ENCODE data around the gene MPV17L2.

The MPV17L2 gene

DNA sequence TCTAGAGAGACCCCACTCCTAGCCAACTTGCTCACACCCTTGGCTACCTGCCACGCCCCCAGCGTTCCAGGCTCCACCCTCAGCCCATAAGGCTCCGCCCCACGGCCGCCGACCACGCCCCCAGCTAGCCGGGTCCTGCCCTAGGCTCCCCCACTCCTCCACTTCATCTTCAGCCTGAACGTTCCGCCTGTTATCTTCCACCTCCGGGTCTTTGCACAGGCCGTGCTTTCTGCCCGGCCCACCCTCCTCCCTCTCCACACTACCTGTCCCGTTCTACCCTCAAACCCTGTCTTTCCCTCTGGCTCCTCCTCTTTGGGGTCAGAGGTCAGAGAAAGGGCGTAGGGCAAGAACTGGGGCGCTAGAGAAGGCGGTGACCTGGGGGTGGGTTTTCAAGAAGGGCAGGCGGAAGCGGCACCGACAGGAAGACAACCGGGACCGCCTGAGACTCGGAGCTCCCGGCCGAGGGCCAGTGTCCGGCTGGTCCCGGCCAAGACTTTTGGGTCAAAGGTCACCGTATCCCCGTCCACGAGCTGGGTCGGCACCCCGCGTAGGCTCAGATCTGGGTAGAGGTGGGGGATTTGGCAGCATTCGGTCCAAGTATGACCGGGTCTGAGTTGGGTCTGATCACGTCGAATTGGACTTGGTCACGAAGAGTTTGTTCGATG, 31.0 kb downstream of the MPV17L2 start:
- Mint-ChIP-seq H3K27me3 (peaks cover 36% of the 10 kb centered on the region), H3K4me1 (peaks cover 25% of the 10 kb centered on the region), H3K27ac (peak overlapping the region; percentile 11)

DNA sequence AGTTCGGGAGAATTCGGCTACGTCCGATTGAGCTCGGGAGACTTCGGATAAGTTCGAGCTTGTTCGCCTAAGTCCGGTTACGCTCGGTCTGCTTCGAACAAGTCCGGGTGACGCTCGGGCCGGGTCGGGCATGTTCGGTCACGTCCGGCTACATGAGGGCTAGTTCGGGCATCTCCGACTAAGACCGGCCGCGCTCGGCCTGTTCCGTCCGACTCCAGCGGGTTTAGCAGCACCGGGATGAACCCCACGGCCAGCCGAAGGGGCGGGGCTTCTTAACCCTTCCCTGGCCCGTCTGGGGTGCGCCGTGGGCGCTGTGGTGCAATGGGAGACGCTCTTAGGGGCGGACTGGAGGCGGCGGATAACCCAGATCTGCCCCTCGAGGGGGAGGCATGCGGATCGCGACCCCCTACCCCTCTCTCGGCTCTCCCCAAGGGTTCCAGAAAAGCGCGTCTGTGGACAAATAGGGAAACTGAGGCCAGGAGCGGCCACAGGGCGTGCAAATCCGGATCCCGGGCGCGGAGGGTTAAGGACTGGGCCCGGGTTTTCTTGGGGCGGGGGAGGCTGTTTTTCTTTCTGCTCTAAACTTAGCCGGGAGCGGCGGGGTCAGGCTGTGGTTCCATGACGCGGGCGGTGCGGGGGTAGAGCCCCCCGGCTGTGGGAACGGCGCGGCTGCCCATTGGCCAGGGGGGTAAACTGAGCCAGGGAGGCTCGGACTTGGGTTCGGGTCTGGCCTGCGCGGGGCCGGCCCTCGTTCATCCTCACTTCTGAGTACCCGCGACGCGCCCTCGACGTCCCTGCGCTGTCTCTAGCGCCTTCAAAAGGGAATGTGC, 31.7 kb downstream of the MPV17L2 start:
- peak; percentile 97 for ATAC-seq (ENCODE audit: low read depth)
- H3K27me3 Mint-ChIP-seq: peaks cover 36% of the 10 kb centered on the region

More for the DNA sequence above, 31.0 kb downstream of the MPV17L2 start:
- Mint-ChIP-seq H3K36me3 (no peaks in the 10 kb centered on the region), H3K9me3 (no peaks in the 10 kb centered on the region), H3K4me3 (peak overlapping the region; percentile 87)
- no peak for ATAC-seq (ENCODE audit: low read depth)
- DNase-seq (ENCODE audit: low spot score in 2 of 2): peak in 1 of 2 donors; percentile 41

DNA sequence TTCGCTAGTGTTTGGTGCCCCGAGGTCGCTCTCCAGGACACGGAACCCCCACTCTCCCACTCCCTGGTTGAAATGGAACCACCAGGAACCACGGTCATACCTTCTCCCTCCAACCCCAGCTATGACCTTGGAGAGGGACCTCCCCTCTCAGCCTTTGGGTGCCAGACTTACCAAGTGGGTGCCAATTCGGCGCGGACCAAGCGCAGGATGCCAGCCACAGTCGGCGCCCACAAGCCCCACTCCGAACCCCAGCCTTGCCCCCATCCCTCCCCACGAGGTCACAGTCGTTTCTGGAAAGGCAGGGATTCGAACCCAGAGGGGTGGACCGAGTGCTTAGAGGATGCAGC, 32.3 kb downstream of the MPV17L2 start:
- ATAC-seq (ENCODE audit: low read depth): no peak
- H3K27me3 Mint-ChIP-seq: peaks cover 37% of the 10 kb centered on the region
- H3K9me3 Mint-ChIP-seq: no peaks in the 10 kb centered on the region
- H3K27ac Mint-ChIP-seq: no peak overlapping the region
- H3K4me3 Mint-ChIP-seq: no peak overlapping the region
- DNase-seq (ENCODE audit: low spot score in 2 of 2): no peak
- H3K36me3 Mint-ChIP-seq: no peaks in the 10 kb centered on the region
- peaks cover 22% of the 10 kb centered on the region for H3K4me1 Mint-ChIP-seq

More for the DNA sequence above, 31.7 kb downstream of the MPV17L2 start:
- Mint-ChIP-seq H3K4me3 (peak overlapping the region; percentile 87), H3K36me3 (no peaks in the 10 kb centered on the region), H3K27ac (peak overlapping the region; percentile 11), H3K9me3 (no peaks in the 10 kb centered on the region), H3K4me1 (peaks cover 24% of the 10 kb centered on the region)
- DNase-seq (ENCODE audit: low spot score in 2 of 2): peak; percentile 91 to 93

DNA sequence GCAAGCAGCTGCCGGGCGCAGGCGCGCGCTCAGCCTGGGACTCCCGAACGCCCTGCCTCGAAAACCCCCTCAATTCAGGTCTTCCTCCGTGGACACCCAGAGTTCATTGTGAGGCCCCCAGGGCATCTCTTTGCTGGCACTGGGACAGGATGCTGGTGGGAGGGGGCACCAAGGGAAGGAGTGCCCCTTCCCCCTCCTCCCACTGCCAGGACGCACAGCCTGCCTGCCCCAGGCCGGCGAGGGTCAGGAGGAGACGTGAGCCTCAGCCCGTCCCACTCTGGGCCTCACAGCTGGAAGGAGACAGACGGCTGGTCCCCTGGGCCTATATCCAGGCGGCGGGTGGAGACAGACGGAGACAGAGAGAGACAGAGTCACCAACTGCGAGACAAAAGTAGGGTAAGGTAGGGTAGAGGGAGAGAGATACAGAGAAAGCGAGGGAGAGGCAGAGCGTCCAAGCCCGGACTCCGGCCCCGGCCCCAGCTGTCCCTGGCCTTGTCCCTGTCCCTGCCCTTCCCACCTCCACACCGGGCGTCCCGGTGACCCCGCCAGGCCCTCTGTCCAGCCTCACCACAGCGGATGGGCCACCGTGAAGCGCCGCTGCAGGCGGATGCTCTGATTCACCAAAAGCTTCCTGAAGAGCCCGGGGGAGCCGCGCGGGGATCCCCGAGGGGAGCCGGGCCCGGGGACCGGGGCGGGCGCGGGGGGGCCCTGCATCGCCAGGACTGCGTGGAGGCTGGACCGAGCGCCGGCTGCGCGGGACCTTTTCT, 32.9 kb downstream of the MPV17L2 start, which contains the start of gene PDE4C:
Gene PDE4C (minus strand): TSS at position 737 of the 767 bp plus-strand sequence. CDS start 23 bp downstream, at position 714.
- peaks cover 24% of the 10 kb centered on the region for H3K4me1 Mint-ChIP-seq
- H3K27ac Mint-ChIP-seq: no peak within 1 kb of the TSS
- DNase-seq (ENCODE audit: low spot score in 2 of 2): peak in 1 of 2 donors; percentile 40
- ATAC-seq (ENCODE audit: low read depth): no peak
- peaks cover 38% of the 10 kb centered on the region for H3K27me3 Mint-ChIP-seq
- H3K9me3 Mint-ChIP-seq: no peaks in the 10 kb centered on the region
- H3K36me3 Mint-ChIP-seq: no peaks in the 10 kb centered on the region
- H3K4me3 Mint-ChIP-seq: peak within 1 kb of the TSS; percentile 32

DNA sequence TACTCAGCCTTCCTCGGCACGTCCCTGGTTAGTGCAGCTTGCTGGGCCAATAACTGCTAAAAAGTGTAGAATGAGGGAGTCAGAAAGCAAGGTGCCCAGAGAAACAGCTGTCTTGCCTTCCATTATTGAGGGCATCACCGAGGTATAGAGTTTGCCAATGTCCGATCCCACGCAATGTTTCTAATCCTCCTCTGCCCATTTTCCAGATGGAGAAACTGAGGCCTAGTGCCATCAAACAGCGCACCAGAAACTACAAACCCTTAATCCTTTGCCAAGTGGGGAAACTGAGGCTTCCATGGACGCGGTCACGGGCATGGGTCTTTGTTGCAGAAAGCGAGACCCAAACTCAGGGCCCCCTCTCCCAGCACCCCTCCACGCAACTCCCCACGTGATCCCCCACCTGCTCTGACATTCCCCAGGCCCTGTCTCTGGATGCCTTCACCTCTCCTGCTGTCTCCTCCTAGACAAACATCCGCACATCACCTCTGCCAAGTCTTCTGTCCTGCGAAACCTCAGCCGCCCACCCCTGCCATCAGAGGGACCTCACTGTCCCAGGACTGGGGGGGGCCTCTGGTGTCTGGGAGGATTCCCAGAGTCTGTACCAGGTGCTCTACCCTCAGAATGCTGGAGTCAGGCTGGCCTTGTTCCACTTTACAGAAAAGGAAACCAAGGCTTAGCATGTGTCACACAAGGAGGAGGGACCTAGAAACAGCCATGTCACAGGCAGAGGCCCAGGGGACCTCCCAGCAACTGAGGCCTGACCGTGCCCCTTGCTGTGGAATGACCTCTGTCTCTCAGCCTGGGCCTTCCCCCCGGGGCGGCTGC, 34.1 kb downstream of the MPV17L2 start:
- H3K4me3 Mint-ChIP-seq: peak overlapping the region; percentile 32

DNA sequence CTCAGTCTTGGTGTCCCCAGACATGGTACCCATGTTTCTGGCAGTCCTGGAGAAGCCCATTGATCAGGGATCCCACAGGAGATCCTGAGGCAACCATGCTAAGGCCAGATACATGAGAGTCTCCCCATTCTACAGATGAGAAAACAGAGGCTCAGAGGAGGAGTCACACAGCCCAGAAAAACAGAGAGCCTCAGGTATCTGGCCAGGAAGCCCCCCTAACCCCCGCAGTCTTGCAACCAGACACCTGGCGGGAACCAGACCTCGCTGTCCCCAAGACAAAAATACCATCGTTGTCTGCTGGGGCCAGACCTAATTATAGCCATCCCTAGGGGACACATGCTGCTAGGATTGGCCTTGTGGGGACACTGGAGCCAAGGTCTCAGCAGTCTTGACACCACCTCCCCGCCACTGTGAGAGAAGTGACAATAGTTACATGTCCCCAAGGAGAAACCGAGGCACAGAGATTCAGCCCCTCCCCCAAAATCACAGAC, 34.8 kb downstream of the MPV17L2 start:
- DNase-seq (ENCODE audit: low spot score in 2 of 2) (no peak), ATAC-seq (ENCODE audit: low read depth) (no peak)
- Mint-ChIP-seq H3K27ac (no peak overlapping the region), H3K4me3 (no peak overlapping the region), H3K36me3 (no peaks in the 10 kb centered on the region), H3K27me3 (peaks cover 40% of the 10 kb centered on the region), H3K9me3 (no peaks in the 10 kb centered on the region), H3K4me1 (peaks cover 34% of the 10 kb centered on the region)

More for the DNA sequence above, 34.1 kb downstream of the MPV17L2 start:
- H3K36me3 Mint-ChIP-seq: no peaks in the 10 kb centered on the region
- no peak overlapping the region for H3K27ac Mint-ChIP-seq
- no peaks in the 10 kb centered on the region for H3K9me3 Mint-ChIP-seq
- H3K27me3 Mint-ChIP-seq: peaks cover 36% of the 10 kb centered on the region
- H3K4me1 Mint-ChIP-seq: peaks cover 29% of the 10 kb centered on the region
- DNase-seq (ENCODE audit: low spot score in 2 of 2) (no peak), ATAC-seq (ENCODE audit: low read depth) (no peak)

DNA sequence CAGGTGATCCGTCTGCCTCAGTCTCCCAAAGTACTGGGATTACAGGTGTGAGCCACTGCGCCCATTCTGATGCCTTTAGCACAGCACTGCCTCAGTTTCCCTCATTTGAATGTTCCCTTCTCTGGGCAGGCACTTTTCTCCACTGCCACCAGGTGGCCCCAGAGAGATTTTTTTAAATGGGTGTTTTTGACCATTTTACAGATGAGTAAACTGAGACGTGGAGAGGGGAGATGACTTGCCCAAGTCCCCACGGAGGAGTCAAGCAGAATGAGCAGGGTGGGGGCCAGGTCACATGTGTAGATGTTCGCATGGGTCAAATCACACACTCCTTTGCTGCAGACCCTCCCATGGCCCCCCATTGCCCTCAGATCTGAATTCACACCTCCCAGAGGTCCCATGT, 36.5 kb downstream of the MPV17L2 start:
- Mint-ChIP-seq H3K4me1 (peaks cover 29% of the 10 kb centered on the region), H3K36me3 (no peaks in the 10 kb centered on the region), H3K27me3 (peaks cover 43% of the 10 kb centered on the region), H3K9me3 (no peaks in the 10 kb centered on the region), H3K27ac (no peak overlapping the region), H3K4me3 (no peak overlapping the region)
- ATAC-seq (ENCODE audit: low read depth) (no peak), DNase-seq (ENCODE audit: low spot score in 2 of 2) (no peak)

DNA sequence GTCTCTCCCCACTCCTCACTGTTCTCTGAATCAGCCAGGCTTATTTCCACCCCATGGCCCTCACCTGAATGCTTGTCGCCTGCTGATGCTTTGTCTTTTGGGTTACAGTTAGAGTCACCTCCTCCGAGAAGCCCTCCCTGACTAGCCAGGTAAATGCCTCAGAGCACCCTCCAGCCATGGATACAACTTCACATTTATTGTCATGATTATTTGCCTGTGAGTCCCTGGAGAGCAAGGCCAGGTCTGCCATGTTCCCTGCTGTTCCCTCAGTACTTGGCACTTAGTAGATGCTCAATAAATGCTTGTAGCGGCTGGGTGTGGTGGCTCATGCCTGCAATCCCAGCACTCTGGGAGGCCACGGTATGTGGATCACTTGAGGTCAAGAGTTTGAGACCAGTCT, 36.9 kb downstream of the MPV17L2 start:
- H3K27ac Mint-ChIP-seq: no peak overlapping the region
- H3K27me3 Mint-ChIP-seq: peaks cover 39% of the 10 kb centered on the region
- H3K36me3 Mint-ChIP-seq: no peaks in the 10 kb centered on the region
- H3K4me1 Mint-ChIP-seq: peaks cover 25% of the 10 kb centered on the region
- H3K4me3 Mint-ChIP-seq: no peak overlapping the region
- ATAC-seq (ENCODE audit: low read depth) (no peak), DNase-seq (ENCODE audit: low spot score in 2 of 2) (no peak)
- H3K9me3 Mint-ChIP-seq: no peaks in the 10 kb centered on the region

DNA sequence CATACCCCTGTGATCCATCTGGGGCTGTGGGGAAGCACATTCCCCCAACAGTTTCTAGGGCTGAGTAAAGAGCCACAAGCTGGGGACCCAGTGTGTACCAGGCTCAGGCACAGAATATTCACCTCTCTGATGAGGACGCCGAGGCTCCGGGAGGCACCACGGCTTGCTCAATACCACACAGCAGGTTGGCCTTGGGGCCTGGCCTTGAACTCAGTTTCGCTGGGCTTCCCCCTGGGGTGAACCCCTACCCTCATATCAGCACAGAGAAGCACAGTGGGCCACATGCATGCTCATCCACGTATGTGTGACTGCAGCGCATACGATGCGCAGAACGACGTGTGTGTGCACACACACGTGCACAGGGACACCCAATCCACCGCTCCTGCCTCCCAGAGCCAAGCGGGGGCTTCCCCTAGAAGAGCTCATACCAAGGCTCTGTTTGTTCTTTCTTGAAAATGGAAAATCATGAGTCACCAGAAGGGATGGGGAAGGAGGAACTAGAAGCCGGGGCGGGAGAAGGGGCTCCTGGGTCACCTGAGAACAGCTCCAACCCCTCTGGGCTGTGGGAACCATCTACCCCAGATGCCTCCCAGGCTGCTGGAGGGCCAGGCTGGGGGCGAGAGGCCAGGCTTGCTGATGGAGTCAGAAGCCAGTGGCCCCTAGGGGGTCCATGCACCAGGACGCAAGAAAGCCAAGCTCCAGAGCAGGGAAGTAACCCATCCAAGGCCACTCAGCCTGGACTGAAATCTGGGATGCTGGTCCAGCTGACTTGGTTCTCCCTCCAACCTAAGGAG, 38.1 kb downstream of the MPV17L2 start:
- Mint-ChIP-seq H3K4me3 (no peak overlapping the region), H3K27me3 (peaks cover 45% of the 10 kb centered on the region), H3K27ac (no peak overlapping the region), H3K36me3 (peaks cover 2% of the 10 kb centered on the region), H3K9me3 (no peaks in the 10 kb centered on the region), H3K4me1 (peaks cover 17% of the 10 kb centered on the region)
- DNase-seq (ENCODE audit: low spot score in 2 of 2) (no peak), ATAC-seq (ENCODE audit: low read depth) (no peak)

DNA sequence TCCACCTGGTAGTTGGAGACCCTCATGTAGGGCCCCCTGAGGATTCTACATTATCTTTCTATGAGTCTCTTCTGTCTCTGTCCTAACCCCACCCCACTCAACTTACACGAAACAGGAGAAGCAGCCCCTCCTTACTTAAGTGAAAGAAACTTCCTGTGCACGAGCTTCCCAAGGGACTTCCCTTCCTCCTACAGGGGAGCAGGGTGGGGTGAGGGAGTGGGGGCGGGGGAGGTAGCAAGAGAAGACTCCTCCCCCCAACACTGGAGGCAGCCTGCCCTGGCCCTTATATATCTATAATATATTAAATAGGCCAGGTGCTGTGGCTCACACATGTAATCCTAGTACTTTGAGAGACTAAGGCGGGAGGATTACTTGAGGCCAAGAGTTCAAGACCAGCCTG, 38.8 kb downstream of the MPV17L2 start:
- Mint-ChIP-seq H3K27me3 (peaks cover 46% of the 10 kb centered on the region), H3K4me3 (no peak overlapping the region), H3K4me1 (peaks cover 17% of the 10 kb centered on the region), H3K36me3 (peaks cover 2% of the 10 kb centered on the region), H3K27ac (no peak overlapping the region), H3K9me3 (no peaks in the 10 kb centered on the region)
- DNase-seq (ENCODE audit: low spot score in 2 of 2) (no peak), ATAC-seq (ENCODE audit: low read depth) (no peak)

DNA sequence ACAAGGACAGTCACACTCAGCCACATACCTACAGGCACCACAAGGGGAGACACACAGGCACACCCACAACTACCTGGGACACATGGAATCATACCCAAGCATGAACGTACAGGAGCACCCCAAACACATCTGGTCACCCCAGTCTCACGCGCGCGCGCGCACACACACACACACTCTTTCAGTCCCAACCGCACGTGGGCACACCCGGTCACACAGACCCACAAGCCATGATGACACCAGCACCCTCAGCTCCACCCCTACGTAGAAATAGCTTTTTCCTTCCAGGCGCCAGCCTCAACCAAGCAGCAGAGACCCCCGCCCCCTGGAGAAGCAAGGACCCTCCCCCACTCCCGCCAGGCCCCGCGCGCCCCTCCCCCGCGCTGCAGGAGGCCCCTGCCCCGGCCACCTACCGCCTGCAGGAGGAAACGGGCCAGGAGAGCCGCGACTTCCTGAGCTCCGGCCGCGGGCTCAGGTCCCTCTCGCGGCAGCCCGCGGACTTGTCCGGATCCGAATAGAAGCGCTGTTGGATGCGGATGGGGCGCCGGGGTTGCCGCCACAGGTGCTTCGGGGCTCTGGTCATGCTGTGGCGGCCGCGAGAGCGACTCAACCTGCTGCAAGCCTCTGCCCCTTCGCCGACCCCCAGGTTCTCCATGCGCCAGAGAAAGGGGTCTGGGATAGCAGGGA, 39.7 kb downstream of the MPV17L2 start:
- no peak for DNase-seq (ENCODE audit: low spot score in 2 of 2)
- Mint-ChIP-seq H3K9me3 (no peaks in the 10 kb centered on the region), H3K27me3 (peaks cover 39% of the 10 kb centered on the region), H3K4me3 (no peak overlapping the region), H3K4me1 (peaks cover 15% of the 10 kb centered on the region), H3K27ac (no peak overlapping the region), H3K36me3 (peaks cover 2% of the 10 kb centered on the region)
- ATAC-seq (ENCODE audit: low read depth): no peak

DNA sequence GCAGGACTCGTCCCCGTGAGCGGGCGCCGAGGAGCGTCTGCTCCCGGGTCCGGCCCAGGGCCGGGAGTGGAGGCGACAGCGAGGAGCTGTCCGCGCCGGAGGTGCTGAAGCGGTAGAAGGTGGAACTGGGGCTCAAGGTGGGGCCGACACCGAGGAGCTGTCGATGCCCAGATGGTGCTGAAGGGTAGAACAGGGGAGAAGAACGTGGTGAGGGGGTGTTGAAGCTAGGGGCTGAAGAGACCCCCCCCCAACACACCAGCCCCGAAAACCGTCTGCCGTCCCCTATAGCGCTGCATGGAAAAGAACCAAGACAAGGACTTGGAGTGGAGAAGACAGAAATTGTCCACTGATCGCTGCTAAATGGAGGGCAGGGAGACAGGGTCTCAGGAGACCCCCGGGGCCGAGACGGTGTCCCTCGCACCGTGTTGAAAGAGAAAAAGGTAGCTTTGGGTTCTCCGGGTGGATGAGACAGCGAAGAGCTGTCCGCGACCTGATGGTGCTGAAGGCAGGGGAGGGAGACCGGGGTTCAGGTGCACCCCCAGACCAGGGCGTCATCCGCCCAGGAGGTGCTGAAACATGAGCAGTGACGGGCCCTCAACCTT, 40.3 kb downstream of the MPV17L2 start:
- H3K4me1 Mint-ChIP-seq: peaks cover 12% of the 10 kb centered on the region
- ATAC-seq (ENCODE audit: low read depth) (peak; percentile 62), DNase-seq (ENCODE audit: low spot score in 2 of 2) (peak; percentile 47 to 59)
- peaks cover 2% of the 10 kb centered on the region for H3K36me3 Mint-ChIP-seq
- H3K4me3 Mint-ChIP-seq: no peak overlapping the region
- H3K9me3 Mint-ChIP-seq: no peaks in the 10 kb centered on the region
- peaks cover 36% of the 10 kb centered on the region for H3K27me3 Mint-ChIP-seq
- no peak overlapping the region for H3K27ac Mint-ChIP-seq
